Duodenal mucosa (tissue), 2 donors: Measurements from ENCODE around the gene CD109.
"Not testable (repeated sequence)": the region's sequence is repeated elsewhere in the genome, so short reads cannot be mapped to it uniquely, and the experiment has no call there.

Experiments used
- H3K27ac ChIP-seq: one replicate; pipeline ENCODE4 v1.7.0; 2013; ENCODE audit warnings: low read depth, low read length
- H3K27me3 ChIP-seq, 2 donors: one replicate each; pipeline ENCODE4 v1.7.0; 2013; ENCODE audit warnings: low read length in 2 of 2, control low read depth in 1 of 2; ENCODE audit not compliant: insufficient read depth in 2 of 2, control insufficient read depth in 1 of 2
- H3K36me3 ChIP-seq, 2 donors: one replicate each; pipeline ENCODE4 v1.7.0; 2013; ENCODE audit warnings: low read length in 2 of 2, control low read depth in 1 of 2; ENCODE audit not compliant: insufficient read depth in 2 of 2, control insufficient read depth in 1 of 2
- H3K4me1 ChIP-seq, 2 donors: one replicate each; pipeline ENCODE4 v1.7.0; 2013; ENCODE audit warnings: low read length in 2 of 2, control low read depth in 1 of 2; ENCODE audit not compliant: insufficient read depth in 2 of 2, control insufficient read depth in 1 of 2
- H3K4me3 ChIP-seq, 2 donors: one replicate each; pipeline ENCODE4 v1.7.0; 2013; ENCODE audit warnings: low read length in 2 of 2, low read depth in 1 of 2
- H3K9ac ChIP-seq, 2 donors: one replicate each; pipeline ENCODE4 v1.7.0; 2013; ENCODE audit warnings: low read length in 2 of 2, low read depth in 1 of 2
- H3K9me3 ChIP-seq, 2 donors: one replicate each; pipeline ENCODE4 v1.7.0; 2013; ENCODE audit warnings: low read length in 2 of 2, control low read depth in 1 of 2; ENCODE audit not compliant: control insufficient read depth in 1 of 2

Gene CD109

DNA sequence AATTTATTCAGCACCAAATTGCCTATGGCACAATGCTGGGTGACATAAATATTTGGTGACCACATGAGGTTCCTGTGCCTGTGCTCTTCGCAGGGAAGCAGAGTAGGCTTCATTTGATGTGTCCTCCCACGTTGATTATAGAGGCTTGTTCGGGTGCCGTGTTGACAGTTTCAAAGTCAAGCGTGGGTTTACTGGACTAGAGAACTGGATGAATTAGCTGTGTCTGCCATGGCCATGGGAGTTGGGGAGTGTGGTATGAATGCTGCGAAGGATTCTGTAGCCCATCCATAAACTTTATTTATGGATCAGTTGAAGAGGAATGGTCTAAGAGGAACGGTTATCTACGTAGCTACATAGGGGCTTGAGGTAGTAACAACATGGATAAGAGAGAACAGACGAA, 11.0 kb downstream of the CD109 start:
- H3K9ac ChIP-seq: no peak overlapping the region
- no peaks in the 10 kb centered on the region for H3K9me3 ChIP-seq
- H3K27me3 ChIP-seq: no peaks in the 10 kb centered on the region
- no peaks in the 10 kb centered on the region for H3K36me3 ChIP-seq
- H3K4me3 ChIP-seq: no peak overlapping the region
- no peaks in the 10 kb centered on the region for H3K4me1 ChIP-seq
- H3K27ac ChIP-seq: no peak overlapping the region

DNA sequence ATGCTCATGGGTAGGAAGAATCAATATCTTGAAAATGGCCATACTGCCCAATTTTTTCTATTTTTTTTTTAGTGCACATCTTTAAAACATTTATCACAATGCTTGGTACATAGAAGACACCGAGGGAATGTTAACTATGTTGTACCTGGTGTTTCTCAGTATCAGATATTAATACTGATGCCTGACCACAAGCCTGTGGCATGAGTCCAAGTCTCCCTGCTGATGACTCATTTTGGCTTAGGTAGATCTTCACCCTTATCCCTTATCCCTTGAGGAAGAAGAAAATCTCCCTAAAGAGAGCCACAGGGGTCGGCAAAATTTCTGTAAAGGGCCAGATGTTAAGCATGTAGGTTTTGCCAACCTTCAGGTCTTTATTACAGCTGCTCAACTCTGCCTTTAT, 14.5 kb downstream of the CD109 start:
- Histone ChIP-seq H3K9me3 (no peaks in the 10 kb centered on the region), H3K27me3 (no peaks in the 10 kb centered on the region), H3K4me3 (no peak overlapping the region), H3K4me1 (peaks cover 0 to 5% of the 10 kb centered on the region in 2 donors), H3K36me3 (no peaks in the 10 kb centered on the region), H3K9ac (no peak overlapping the region), H3K27ac (no peak overlapping the region)

DNA sequence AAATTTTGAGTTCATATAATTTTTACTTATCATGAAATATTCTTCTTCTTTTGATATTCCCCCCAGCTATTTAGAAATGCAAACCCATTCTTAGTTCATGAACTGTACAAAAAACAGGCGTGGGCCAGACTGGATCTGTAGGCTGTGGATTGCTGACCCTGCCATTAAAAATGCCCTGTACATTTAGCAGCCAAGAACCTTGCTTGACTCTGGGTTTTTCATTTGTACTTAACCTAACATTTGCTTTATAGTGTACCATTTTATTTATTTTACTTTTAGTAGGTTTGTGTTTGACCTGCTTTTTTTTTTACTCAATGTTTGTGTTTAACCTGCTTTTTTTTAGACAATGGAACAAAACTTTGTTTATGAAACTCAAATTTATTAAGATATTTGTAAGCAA, 14.9 kb downstream of the CD109 start:
- Histone ChIP-seq H3K27me3 (no peaks in the 10 kb centered on the region), H3K9ac (no peak overlapping the region), H3K27ac (no peak overlapping the region), H3K4me1 (peaks cover 0 to 5% of the 10 kb centered on the region in 2 donors), H3K9me3 (no peaks in the 10 kb centered on the region), H3K36me3 (no peaks in the 10 kb centered on the region), H3K4me3 (no peak overlapping the region)

DNA sequence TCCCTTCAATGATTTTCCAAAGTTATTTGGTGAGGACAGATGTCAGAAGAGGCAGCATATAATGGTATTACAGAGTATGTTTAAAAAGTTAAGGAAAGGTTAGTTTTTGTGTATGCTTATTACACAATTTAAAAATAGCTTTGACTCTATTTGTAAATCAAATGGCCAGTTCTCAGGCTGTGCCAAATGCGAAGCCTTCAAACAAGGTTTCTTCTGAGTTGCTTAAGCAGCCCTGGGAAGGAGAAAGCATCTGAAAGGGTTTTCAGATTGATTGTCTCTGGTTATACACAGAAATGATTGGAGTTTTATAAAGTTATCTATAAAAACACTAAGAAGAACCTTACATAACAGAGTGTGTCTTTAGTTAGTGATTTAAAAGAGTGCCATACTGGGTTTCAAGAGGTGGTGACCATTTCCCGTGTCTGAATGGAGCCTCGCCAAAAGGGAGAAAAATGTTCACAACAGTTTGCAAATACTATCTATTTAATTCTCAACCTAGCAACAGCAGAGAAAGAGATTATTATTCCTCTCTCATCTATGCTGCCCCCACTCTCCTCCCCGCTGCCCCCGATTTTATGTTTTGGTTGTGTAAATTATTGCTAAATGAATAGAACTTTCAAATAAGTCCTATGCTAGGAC, 16.7 kb downstream of the CD109 start:
- no peak overlapping the region for H3K27ac ChIP-seq
- no peak overlapping the region for H3K4me3 ChIP-seq
- H3K4me1 ChIP-seq: peaks cover 0 to 5% of the 10 kb centered on the region in 2 donors
- H3K36me3 ChIP-seq: no peaks in the 10 kb centered on the region
- no peaks in the 10 kb centered on the region for H3K27me3 ChIP-seq
- no peak overlapping the region for H3K9ac ChIP-seq
- no peaks in the 10 kb centered on the region for H3K9me3 ChIP-seq

DNA sequence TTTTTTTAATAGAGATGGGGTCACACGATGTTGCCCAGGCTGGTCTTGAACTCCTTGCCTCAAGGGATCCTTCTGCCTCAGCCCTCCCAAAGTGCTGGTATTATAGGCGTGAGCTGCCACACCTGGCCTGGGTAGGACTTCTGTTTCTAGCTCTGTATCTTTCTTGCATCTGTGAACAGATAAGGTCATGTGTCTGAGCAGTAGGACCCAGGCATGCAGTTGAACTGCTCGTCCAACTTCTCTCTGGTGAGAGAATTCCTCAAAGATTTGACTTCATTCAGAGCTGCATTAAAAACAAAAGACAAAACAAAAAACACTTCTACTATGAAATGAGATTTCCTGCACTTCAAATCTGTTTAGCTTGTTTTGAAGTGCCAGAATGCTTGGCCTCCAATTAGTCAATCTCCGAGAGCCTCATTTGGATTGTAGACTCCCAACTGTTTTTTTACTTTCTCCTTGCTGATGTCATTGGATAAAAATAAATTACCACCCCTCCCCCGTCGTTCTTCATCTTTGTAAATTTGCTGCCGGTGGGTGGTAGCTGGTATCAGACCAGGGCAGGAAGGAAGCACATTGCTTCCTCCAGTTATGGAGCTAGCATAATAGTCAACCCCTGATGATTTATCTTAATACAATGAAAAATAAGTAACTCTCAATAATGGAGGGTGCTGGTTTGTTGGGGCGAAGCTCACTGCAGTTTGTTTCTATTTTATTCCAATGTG, 17.6 kb downstream of the CD109 start:
- peaks cover 0 to 5% of the 10 kb centered on the region in 2 donors for H3K4me1 ChIP-seq

DNA sequence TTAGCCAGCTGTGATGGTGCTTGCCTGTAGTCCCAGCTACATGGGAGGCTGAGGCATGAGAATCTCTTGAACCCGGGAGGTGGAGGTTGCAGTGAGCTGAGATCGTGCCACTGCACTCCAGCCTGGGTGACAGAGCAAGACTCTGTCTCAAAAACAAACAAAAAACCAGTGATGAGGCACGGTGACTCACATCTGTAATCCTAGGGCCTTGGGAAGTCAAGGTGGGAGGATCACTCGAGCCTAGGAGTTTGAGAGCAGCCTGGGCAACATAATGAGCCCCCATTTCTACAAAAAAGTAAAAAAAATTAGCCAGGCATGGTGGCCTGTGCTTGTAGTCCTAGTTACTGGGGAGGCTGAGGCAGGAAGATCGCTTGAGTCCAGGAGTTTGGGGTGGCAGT, 19.1 kb downstream of the CD109 start:
- not testable (repeated sequence) for H3K9me3 ChIP-seq, H3K27ac ChIP-seq, H3K9ac ChIP-seq, H3K36me3 ChIP-seq, H3K27me3 ChIP-seq, H3K4me3 ChIP-seq, H3K4me1 ChIP-seq

More for the DNA sequence above, 17.6 kb downstream of the CD109 start:
- no peaks in the 10 kb centered on the region for H3K36me3 ChIP-seq
- no peak overlapping the region for H3K9ac ChIP-seq
- no peaks in the 10 kb centered on the region for H3K27me3 ChIP-seq
- H3K4me3 ChIP-seq: no peak overlapping the region
- no peak overlapping the region for H3K27ac ChIP-seq
- no peaks in the 10 kb centered on the region for H3K9me3 ChIP-seq

DNA sequence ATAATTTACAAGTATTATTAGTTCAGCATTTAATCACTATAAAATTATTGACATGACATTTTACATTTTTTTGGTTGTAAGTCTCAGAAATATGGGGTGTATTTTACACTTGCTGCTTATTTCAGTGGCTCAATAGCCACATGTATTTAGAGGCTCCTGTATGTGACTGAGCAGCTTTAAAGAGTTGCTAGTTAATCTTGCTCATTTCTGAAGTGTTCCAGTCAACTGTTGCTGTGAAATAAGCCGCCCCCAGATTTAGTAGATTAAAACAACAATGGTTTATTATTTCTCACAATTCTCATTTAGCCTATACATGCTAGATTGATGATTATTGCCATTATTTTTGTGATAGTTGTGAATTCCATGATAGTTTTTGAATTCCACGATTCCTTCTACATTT, 23.0 kb downstream of the CD109 start:
- H3K9ac ChIP-seq: no peak overlapping the region
- no peak overlapping the region for H3K4me3 ChIP-seq
- H3K36me3 ChIP-seq: no peaks in the 10 kb centered on the region
- H3K9me3 ChIP-seq: no peaks in the 10 kb centered on the region
- peaks cover 0 to 3% of the 10 kb centered on the region in 2 donors for H3K4me1 ChIP-seq
- H3K27me3 ChIP-seq: no peaks in the 10 kb centered on the region
- no peak overlapping the region for H3K27ac ChIP-seq

DNA sequence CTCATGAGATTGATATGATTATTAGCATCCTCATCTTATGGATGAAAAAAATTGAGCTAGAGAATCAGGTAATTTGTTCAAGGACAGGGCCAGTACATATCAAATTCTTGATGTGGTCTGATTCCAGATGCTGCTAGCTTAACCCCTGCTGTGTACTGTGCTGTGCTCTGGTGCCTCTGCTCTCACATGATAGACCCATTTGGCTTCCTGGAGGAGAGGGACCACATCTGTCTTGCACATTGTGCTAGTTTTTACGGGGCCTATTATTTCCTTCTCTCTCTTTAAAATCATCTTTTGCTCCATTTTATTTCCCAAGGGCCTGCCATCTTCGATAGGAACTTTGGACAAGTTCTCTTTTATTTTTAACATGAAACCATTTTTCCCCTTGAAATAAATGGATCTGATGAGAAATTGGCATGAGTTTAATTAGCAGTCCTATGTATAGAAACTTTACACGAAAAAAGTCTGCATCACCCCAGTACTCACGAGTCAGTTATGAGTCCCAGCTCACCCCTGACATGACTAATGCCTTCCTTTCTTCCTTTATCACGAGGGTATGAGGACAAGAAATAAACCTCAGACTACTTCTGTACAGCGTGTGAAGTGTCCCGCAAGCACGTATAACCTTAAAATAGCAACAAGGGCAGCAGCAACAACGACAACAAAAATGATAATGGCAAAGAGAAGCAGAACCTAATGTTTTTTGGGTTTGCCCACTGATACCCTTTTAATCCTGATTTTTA, 26.5 kb downstream of the CD109 start:
- no peak overlapping the region for H3K27ac ChIP-seq
- no peak overlapping the region for H3K9ac ChIP-seq
- H3K36me3 ChIP-seq: no peaks in the 10 kb centered on the region
- H3K4me1 ChIP-seq: no peaks in the 10 kb centered on the region
- H3K4me3 ChIP-seq: no peak overlapping the region
- no peaks in the 10 kb centered on the region for H3K9me3 ChIP-seq
- H3K27me3 ChIP-seq: no peaks in the 10 kb centered on the region

DNA sequence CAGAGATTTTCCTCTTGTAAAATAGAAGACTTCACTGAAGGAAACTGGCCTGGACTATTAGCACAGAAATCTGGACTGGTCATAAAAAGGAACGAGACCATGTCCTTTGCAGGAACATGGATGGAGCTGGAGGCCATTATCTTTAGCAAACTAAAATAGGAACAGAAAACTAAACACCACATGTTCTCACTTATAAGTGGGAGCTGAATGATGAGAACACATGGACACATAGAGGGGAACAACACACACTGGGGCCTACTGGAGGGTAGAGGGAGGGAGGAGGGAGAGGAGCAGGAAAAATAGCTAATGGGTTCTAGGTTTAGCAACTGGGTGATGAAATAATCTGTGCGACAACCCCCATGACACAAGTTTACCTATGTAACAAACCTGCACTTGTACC, 27.5 kb downstream of the CD109 start:
- H3K27ac ChIP-seq, H3K27me3 ChIP-seq, H3K9me3 ChIP-seq, H3K4me3 ChIP-seq, H3K36me3 ChIP-seq, H3K4me1 ChIP-seq, H3K9ac ChIP-seq: not testable (repeated sequence)

DNA sequence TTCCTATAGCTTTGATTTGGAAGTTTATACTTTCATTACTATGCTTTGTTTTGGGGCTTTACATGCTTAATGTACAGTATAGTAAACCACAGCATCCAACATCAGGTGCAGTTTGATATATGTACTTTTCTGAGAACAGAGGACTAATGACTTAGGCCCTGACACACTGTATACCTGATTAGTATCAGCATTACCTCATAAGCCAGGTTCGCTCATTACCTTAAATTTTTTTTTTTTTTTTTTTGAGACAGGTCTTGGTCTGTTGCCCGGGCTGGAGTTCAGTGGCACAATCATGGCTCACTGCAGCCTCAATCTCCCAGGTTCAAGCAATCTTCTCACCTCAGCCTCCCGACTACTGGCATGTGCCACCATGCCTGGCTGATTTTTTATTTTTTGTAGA, 28.4 kb downstream of the CD109 start:
- Histone ChIP-seq H3K9ac (no peak overlapping the region), H3K27ac (no peak overlapping the region), H3K4me3 (no peak overlapping the region), H3K4me1 (no peaks in the 10 kb centered on the region), H3K9me3 (no peaks in the 10 kb centered on the region), H3K36me3 (no peaks in the 10 kb centered on the region), H3K27me3 (no peaks in the 10 kb centered on the region)
